ENCODE results near the gene KDELR3.

DNA sequence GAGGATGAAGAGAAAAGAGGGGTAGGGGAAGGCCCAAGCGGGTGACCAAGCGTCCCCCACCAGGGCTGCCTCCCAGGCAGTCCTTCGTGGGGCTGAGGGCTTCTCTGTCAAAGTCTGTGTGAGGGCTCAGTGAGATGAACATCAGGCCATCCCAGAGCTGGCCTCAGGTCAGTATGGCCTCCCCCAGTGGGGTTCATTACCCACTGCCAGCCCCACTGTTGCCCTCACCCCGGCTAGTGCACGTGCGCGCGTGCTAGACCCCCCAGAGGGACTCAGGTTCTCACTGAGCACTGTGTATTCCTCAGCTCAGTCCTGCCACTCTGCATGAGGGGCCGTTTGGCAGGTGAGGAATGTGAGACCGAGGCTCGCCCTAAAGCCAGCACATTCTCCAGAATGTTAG, 3.3 kb downstream of the KDELR3 start:
- TF ChIP-seq, protein P1, sequence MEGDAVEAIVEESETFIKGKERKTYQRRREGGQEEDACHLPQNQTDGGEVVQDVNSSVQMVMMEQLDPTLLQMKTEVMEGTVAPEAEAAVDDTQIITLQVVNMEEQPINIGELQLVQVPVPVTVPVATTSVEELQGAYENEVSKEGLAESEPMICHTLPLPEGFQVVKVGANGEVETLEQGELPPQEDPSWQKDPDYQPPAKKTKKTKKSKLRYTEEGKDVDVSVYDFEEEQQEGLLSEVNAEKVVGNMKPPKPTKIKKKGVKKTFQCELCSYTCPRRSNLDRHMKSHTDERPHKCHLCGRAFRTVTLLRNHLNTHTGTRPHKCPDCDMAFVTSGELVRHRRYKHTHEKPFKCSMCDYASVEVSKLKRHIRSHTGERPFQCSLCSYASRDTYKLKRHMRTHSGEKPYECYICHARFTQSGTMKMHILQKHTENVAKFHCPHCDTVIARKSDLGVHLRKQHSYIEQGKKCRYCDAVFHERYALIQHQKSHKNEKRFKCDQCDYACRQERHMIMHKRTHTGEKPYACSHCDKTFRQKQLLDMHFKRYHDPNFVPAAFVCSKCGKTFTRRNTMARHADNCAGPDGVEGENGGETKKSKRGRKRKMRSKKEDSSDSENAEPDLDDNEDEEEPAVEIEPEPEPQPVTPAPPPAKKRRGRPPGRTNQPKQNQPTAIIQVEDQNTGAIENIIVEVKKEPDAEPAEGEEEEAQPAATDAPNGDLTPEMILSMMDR (IDR thresholded peaks at IDR 0.05) = no peak
- TF ChIP-seq POLR2AphosphoS5 (IDR thresholded peaks at IDR 0.05; ENCODE audit: low read depth, low read length) (no peak), SIN3A (IDR thresholded peaks at IDR 0.05; ENCODE audit: borderline replicate concordance, insufficient read depth, low read depth, low read length) (no peak), TCF7L2 (IDR thresholded peaks at IDR 0.05; ENCODE audit: low read depth, low read length) (no peak)

All from Panc1 (cell line).